OCI-LY7 (cell line): ENCODE results near the gene KIF1A. TPM values are rescaled to one million over a fixed set of nuclear protein-coding genes. Genes with fewer than 3 reads are reported as not detected.

Source experiments
- BruUV-seq: library from RNA; stranded (reverse); fragments of 400-500 nt; replicated peaks from 2 replicates; lab custom pipeline; 2021; lab: Mats Ljungman, UMichigan
- CTCF ChIA-PET: fragments of 300-600 bp; sonication (Branson Sonifier 250); formaldehyde crosslinking; loops from one replicate; lab custom pipeline; 2022; ENCODE audit warnings: antibody characterized with exemption; ENCODE audit not compliant: unreplicated experiment; lab: Charles Lee
- POLR2A ChIA-PET: fragments of 300-600 bp; sonication (Branson Sonifier 250); formaldehyde crosslinking; loops from one replicate; lab custom pipeline; 2022; ENCODE audit warnings: antibody characterized with exemption; lab: Charles Lee
- DNase-seq: peaks from one replicate; pipeline ENCODE4 v3.0.0-alpha.2; 2015; ENCODE audit warnings: low spot score
- H2AFZ ChIP-seq: fragments of 200-600 bp; sonication (generic), shearing (Covaris generic); 2 replicates; pipeline ENCODE4 v1.6.1; 2014; ENCODE audit warnings: mild to moderate bottlenecking, antibody characterized with exemption, low read length, moderate library complexity
- H3K27ac ChIP-seq: fragments of 200-600 bp; sonication (generic); 2 replicates; pipeline ENCODE4 v1.5.1; 2014; ENCODE audit warnings: mixed run types, low read depth, mild to moderate bottlenecking, moderate library complexity, low read length, inconsistent platforms; ENCODE audit not compliant: poor library complexity, severe bottlenecking
- H3K36me3 ChIP-seq: fragments of 200-600 bp; sonication (generic); 2 replicates; pipeline ENCODE4 v1.6.1; 2014; ENCODE audit warnings: mild to moderate bottlenecking, antibody characterized with exemption, low read length, moderate library complexity, mixed read lengths; ENCODE audit not compliant: insufficient read depth
- H3K4me1 ChIP-seq: fragments of 200-600 bp; sonication (generic); 2 replicates; pipeline ENCODE4 v1.5.1; 2014; ENCODE audit warnings: mild to moderate bottlenecking, low read length; ENCODE audit not compliant: insufficient read depth, poor library complexity, severe bottlenecking
- H3K4me2 ChIP-seq: fragments of 200-600 bp; sonication (generic); 2 replicates; pipeline ENCODE4 v1.6.1; 2014; ENCODE audit warnings: mild to moderate bottlenecking, low read length
- H3K4me3 ChIP-seq: fragments of 200-600 bp; sonication (generic); 2 replicates; pipeline ENCODE4 v1.5.1; 2014; ENCODE audit warnings: mild to moderate bottlenecking, low read depth, low read length; ENCODE audit not compliant: poor library complexity, severe bottlenecking
- H3K79me2 ChIP-seq: fragments of 200-600 bp; sonication (generic); 2 replicates; pipeline ENCODE4 v1.6.1; 2016; ENCODE audit warnings: low read depth, mild to moderate bottlenecking, low read length, moderate library complexity, mixed read lengths; ENCODE audit not compliant: insufficient read depth
- H3K9me2 ChIP-seq: fragments of 200-600 bp; sonication (generic); 2 replicates; pipeline ENCODE4 v1.6.1; 2016; ENCODE audit warnings: mild to moderate bottlenecking, low read length, mixed read lengths; ENCODE audit not compliant: insufficient read depth
- H3K9me3 ChIP-seq: fragments of 200-600 bp; sonication (generic); 2 replicates; pipeline ENCODE4 v1.6.1; 2014; ENCODE audit warnings: mild to moderate bottlenecking, mixed run types, low read length, mixed read lengths
- H4K20me1 ChIP-seq: fragments of 200-600 bp; sonication (generic); 2 replicates; pipeline ENCODE4 v1.6.1; 2014; ENCODE audit warnings: mild to moderate bottlenecking, antibody characterized with exemption, low read length, moderate library complexity, mixed read lengths; ENCODE audit not compliant: insufficient read depth
- CTCF ChIP-seq: fragments of 200-600 bp; sonication (generic); conservative IDR thresholded peaks from 2 replicates; pipeline ENCODE4 v1.5.1; 2014; ENCODE audit warnings: mild to moderate bottlenecking, antibody characterized with exemption, low read length, moderate library complexity, mixed read lengths
- EZH2phosphoT487 ChIP-seq: fragments of 200-600 bp; sonication (generic); IDR thresholded peaks from 2 replicates; pipeline ENCODE4 v1.6.1; 2018; ENCODE audit warnings: low read depth, borderline replicate concordance, mild to moderate bottlenecking, mixed run types, antibody characterized with exemption, low read length, moderate library complexity, mixed read lengths
- intact Hi-C: fragments of 100-400 bp; cut with micrococcal nuclease; formaldehyde crosslinking; loops from one replicate; pipeline ENCODE4 v1.10.0; 2022; ENCODE audit not compliant: unreplicated experiment
- total RNA-seq, 2 experiments: library from RNA; depleted of rRNA in 1 of 2; stranded (reverse); fragments of >200 nt in 1 of 2; shearing (Covaris generic) in 1 of 2; gene quantifications; 2 replicates each; pipeline ENCODE4 v1.2.3, GENCODE V29; 2014 to 2022

The KIF1A gene
- total RNA-seq, 2 experiments from 2014 or later = not detected

- no peaks in the 10 kb centered on the region for H4K20me1 ChIP-seq
- no peak overlapping the region for H3K27ac ChIP-seq
- H3K4me1 ChIP-seq = no peaks in the 10 kb centered on the region
- intact Hi-C loops = no loop called here
- H3K4me3 ChIP-seq = no peak overlapping the region
- TF ChIP-seq EZH2phosphoT487 = no peak
- TF ChIP-seq CTCF = no peak
- H3K36me3 ChIP-seq = no peaks in the 10 kb centered on the region
- no peak overlapping the region for H2AFZ ChIP-seq
- no peaks in the 10 kb centered on the region for H3K79me2 ChIP-seq
- CTCF ChIA-PET = no interaction called here
- DNase-seq = no peak
- no TSS peak for BruUV-seq
- no peaks in the 10 kb centered on the region for H3K9me2 ChIP-seq
- H3K9me3 ChIP-seq = no peaks in the 10 kb centered on the region
- H3K4me2 ChIP-seq = no peak overlapping the region
- POLR2A ChIA-PET = no interaction called here
Measured at GRCh38 chr2:240718896-240719490, 101.0 kb downstream of the KIF1A start.

DNA sequence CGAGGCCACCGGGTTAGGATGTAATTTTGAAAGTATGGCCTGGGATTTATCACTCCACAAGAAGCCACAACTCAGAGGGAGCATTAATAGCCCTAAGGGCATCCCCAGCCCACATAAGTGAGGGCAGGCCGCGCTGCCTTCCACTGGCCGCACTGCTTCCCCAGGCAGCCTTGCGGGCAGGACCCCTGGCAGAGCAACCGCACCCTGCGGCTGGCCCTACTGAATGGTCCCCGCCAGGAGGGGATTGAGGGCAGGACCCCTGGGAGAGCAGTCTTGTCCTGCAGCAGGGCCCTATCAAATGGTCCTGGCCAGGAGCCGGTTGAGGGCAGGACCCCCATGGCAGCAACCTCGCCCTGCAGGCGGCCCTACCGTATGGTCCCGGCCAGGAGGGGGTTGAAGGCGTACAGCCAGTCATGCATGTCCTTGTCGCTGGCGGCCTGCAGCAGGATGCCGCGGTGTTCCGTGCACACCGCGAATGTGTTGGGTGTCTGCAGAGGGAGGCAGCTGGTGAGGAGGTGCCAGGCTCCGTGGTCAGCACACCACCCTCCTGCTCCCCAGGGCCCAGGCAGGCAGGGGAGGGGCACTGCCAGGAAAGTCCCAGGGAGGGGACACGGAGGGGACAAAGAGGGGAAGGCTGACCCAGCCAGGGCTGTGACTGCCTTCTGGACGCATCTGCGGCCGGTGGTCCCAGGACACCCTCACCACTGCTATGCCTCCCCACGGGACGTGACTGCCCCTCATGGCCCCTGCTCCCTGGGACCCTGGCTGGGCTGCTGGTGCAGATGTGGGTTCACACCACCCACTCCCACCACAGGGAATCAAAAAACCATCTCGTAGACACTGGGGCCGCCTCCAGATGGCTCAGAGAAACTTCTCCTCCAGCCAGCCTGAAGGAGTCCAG, 102.1 kb downstream of the KIF1A start:
- no peak overlapping the region for H3K27ac ChIP-seq
- POLR2A ChIA-PET = no interaction called here
- H2AFZ ChIP-seq = no peak overlapping the region
- H3K9me2 ChIP-seq = no peaks in the 10 kb centered on the region
- H3K9me3 ChIP-seq = no peaks in the 10 kb centered on the region
- no TSS peak for BruUV-seq
- H3K4me1 ChIP-seq = no peaks in the 10 kb centered on the region
- H3K4me2 ChIP-seq = no peak overlapping the region
- DNase-seq = no peak
- no peaks in the 10 kb centered on the region for H4K20me1 ChIP-seq
- TF ChIP-seq EZH2phosphoT487 (no peak), CTCF (no peak)
- intact Hi-C loops = no loop called here
- no peak overlapping the region for H3K4me3 ChIP-seq
- H3K36me3 ChIP-seq = no peaks in the 10 kb centered on the region
- CTCF ChIA-PET = no interaction called here
- H3K79me2 ChIP-seq = no peaks in the 10 kb centered on the region

- intact Hi-C loops = no loop called here
- Histone ChIP-seq H3K27ac (no peak overlapping the region), H3K9me2 (no peaks in the 10 kb centered on the region), H2AFZ (no peak overlapping the region), H4K20me1 (no peaks in the 10 kb centered on the region), H3K4me3 (no peak overlapping the region), H3K36me3 (no peaks in the 10 kb centered on the region), H3K79me2 (no peaks in the 10 kb centered on the region), H3K4me1 (no peaks in the 10 kb centered on the region), H3K4me2 (no peak overlapping the region), H3K9me3 (no peaks in the 10 kb centered on the region)
- BruUV-seq = no TSS peak
- no peak for TF ChIP-seq CTCF
- TF ChIP-seq EZH2phosphoT487 = no peak
- ChIA-PET CTCF (no interaction called here), POLR2A (no interaction called here)
- DNase-seq = no peak
Measured at GRCh38 chr2:240717181-240717641, 102.8 kb downstream of the KIF1A start.
